Measurements from ENCODE around the gene UBE4B. TPM values are rescaled to one million over a fixed set of nuclear protein-coding genes. Genes with fewer than 3 reads are reported as not detected.
A peak's percentile ranks its signal among the peaks of the same experiment; 100 is the strongest.

UBE4B gene
- total and polyA plus RNA-seq, 2 of the 13 experiments (the other 11 are each of a cell fraction or from before 2014, with no cell fraction given) = 15.2 to 24.8 TPM

- TF ChIP-seq ZNF280B (CRISPR knock-in tag; IDR thresholded peaks at IDR 0.05; ENCODE audit: borderline replicate concordance) (no peak), ZNF616 (CRISPR knock-in tag; IDR thresholded peaks at IDR 0.05; ENCODE audit: low read depth) (no peak), BORCS8-MEF2B (CRISPR knock-in tag; IDR thresholded peaks at IDR 0.05) (peak; percentile 72; the same call in 1 of the 2 replicates), MED1 (CRISPR knock-in tag; IDR thresholded peaks at IDR 0.05) (peak; percentile 92), FOXA1 (IDR thresholded peaks at IDR 0.05) (no peak), FOXA1 (CRISPR knock-in tag; IDR thresholded peaks at IDR 0.05) (peak; percentile 92), NAIF1 (CRISPR knock-in tag; IDR thresholded peaks at IDR 0.05; ENCODE audit: borderline replicate concordance) (0 out of 2 replicates have a peak, but pooled peaks have one; percentile 40), HOMEZ (CRISPR knock-in tag; IDR thresholded peaks at IDR 0.05; ENCODE audit: low read depth) (peak; percentile 77), RFX5 (IDR thresholded peaks at IDR 0.05; ENCODE audit: low read depth, low read length) (no peak), THAP7 (CRISPR knock-in tag; IDR thresholded peaks at IDR 0.05) (peak; percentile 45; the same call in 1 of the 2 replicates), SIN3A (IDR thresholded peaks at IDR 0.05; ENCODE audit: borderline replicate concordance, low read depth, low read length) (0 out of 2 replicates have a peak, but pooled peaks have one; percentile 41), ZBTB8A (CRISPR knock-in tag; IDR thresholded peaks at IDR 0.05; ENCODE audit: borderline replicate concordance, low read depth) (no peak), GFI1 (CRISPR knock-in tag; IDR thresholded peaks at IDR 0.05; ENCODE audit: borderline replicate concordance) (peak; percentile 86), ZNF121 (CRISPR knock-in tag; IDR thresholded peaks at IDR 0.05) (peak; percentile 48; the same call in 1 of the 2 replicates), KDM2A (CRISPR knock-in tag; IDR thresholded peaks at IDR 0.05; ENCODE audit: borderline replicate concordance, low read depth) (peak; percentile 13; the same call in 1 of the 2 replicates), TP53 (CRISPR knock-in tag; conservative IDR thresholded peaks at IDR 0.05) (0 out of 2 replicates have a peak, but pooled peaks have one; percentile 56), ZNF670 (CRISPR knock-in tag; IDR thresholded peaks at IDR 0.05; ENCODE audit: borderline replicate concordance) (0 out of 2 replicates have a peak, but pooled peaks have one; percentile 26), NKX3-1 (CRISPR knock-in tag; IDR thresholded peaks at IDR 0.05) (0 out of 2 replicates have a peak, but pooled peaks have one; percentile 39), DZIP1 (CRISPR knock-in tag; IDR thresholded peaks at IDR 0.05) (0 out of 2 replicates have a peak, but pooled peaks have one; percentile 45), ZNF737 (CRISPR knock-in tag; IDR thresholded peaks at IDR 0.05; ENCODE audit: borderline replicate concordance) (0 out of 2 replicates have a peak, but pooled peaks have one; percentile 77)
Observed at GRCh38 chr1:10171105-10171767, 138.5 kb downstream of the UBE4B start (continued).

Data from HepG2 (cell line).